GM12875 (cell line): ENCODE measurements around the gene FBXL14.
"Not testable (repeated sequence)": the region's sequence is repeated elsewhere in the genome, so short reads cannot be mapped to it uniquely, and the experiment has no call there.

Experiments
- H3K4me3 ChIP-seq: one replicate; pipeline ENCODE4 v1.5.1; 2011; ENCODE audit warnings: low read depth, low read length, control low read depth
- CTCF ChIP-seq: IDR thresholded peaks from 2 replicates; pipeline ENCODE4 v1.5.1; 2011; ENCODE audit warnings: low read depth, mild to moderate bottlenecking, control low read depth, inconsistent platforms, low read length, moderate library complexity, borderline replicate concordance; ENCODE audit not compliant: insufficient read depth

The FBXL14 gene

GRCh38 chr12:1608713-1609119, 14.3 kb upstream of the FBXL14 start:
- TF ChIP-seq CTCF = no peak
- no peak overlapping the region for H3K4me3 ChIP-seq

GRCh38 chr12:1607940-1608712, 13.7 kb upstream of the FBXL14 start:
- TF ChIP-seq CTCF = no peak
- no peak overlapping the region for H3K4me3 ChIP-seq

GRCh38 chr12:1606021-1606622, 11.7 kb upstream of the FBXL14 start:
- no peak for TF ChIP-seq CTCF
- H3K4me3 ChIP-seq = peak overlapping the region; percentile 47

GRCh38 chr12:1605129-1606020, 11.0 kb upstream of the FBXL14 start:
- peak; percentile 73 for TF ChIP-seq CTCF
- H3K4me3 ChIP-seq = peak overlapping the region; percentile 47

- no peak overlapping the region for H3K4me3 ChIP-seq
- TF ChIP-seq CTCF = no peak
Observed at GRCh38 chr12:1604464-1604863, 10.1 kb upstream of the FBXL14 start.

- no peak overlapping the region for H3K4me3 ChIP-seq
- no peak for TF ChIP-seq CTCF
Observed at GRCh38 chr12:1603269-1603993, 9.1 kb upstream of the FBXL14 start.

- not testable (repeated sequence) for H3K4me3 ChIP-seq
Observed at GRCh38 chr12:1602706-1603105, 8.3 kb upstream of the FBXL14 start.
